NOMO-1 (cell line): ENCODE measurements around the gene PNPT1.

ENCODE experiments used
- DNase-seq, 2 experiments: peaks; one replicate each; lab custom pipeline; 2025; ENCODE audit not compliant: unreplicated experiment in 2 of 2; lab: John Stamatoyannopoulos, UW

PNPT1 gene

DNA sequence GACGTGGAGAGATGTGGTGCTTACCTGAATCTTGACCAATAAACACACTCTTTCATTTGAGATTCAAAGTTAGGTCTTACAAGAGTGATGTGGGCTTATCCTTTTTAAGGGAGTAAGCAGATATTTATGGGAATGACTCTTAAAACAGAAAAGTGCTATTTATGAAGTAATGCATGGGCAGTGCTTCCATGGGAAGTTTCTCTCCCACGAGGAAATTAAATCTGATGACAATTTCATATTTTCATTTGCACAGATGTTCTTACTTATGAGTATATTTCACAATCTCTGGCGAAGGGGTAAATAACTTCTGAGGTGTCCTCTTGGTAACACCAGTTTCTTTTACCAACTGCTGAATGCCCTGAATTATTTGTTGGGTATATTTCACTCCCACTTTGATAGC is 21.0 kb downstream of the PNPT1 start:
- no peak for DNase-seq

DNA sequence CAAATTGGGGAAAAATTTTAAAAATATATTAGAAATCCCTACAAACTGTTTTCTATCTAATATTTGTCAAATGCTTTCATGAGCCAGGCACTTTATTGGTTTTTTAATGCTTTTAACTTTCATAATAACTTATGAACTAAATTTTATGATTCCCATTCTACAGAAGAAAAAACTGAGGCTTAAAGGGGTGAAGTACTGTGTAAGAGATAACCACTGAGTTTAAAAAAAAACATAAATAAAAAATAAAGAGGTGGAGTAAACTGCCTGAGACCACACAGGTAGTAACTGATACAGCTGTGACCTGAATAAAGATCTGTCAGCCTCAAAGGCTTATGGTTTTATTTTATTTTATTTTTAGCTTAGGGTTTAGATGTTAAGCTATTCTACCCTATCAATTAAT is 24.7 kb downstream of the PNPT1 start:
- DNase-seq: no peak

DNA sequence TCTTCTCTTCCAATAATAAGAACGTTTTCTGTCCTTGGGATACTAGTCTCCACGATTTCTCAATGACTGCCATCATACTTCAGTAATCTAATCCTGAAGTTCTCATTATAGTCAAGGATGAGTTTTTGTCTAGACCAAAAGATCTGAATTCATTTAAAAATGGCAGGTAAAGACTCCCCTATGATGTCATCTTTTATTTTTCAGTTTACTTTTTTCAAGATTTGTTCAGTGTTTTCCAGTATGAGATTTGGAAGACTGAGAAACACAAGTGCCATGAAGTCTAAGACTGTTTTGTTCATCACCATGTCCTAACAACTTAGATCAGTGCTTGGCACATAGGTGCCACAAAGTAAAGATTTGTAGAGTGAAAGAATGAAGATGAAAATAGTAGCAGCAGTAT is 40.4 kb downstream of the PNPT1 start:
- DNase-seq: no peak

DNA sequence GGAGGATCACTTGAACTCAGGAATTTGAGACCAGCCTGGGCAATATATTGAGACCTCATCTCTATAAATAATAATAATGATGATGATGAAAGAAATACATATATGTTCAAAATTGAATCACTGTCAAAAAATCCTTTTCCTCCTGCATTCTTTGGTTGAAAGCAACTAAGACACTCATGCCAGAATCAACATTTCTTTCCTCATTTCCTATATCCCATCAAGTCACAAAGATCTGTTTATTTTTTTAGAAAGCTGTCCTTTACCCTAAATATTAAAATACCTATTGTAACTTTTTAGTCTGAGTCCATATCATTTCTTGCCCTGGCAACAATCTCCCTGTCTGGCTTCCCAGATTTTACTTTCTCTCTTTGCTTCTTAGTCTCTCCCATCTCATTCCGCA is 44.4 kb downstream of the PNPT1 start:
- DNase-seq: no peak

GRCh38 chr2:55636831-55637230 is 56.8 kb downstream of the PNPT1 start:
- no peak for DNase-seq

DNA sequence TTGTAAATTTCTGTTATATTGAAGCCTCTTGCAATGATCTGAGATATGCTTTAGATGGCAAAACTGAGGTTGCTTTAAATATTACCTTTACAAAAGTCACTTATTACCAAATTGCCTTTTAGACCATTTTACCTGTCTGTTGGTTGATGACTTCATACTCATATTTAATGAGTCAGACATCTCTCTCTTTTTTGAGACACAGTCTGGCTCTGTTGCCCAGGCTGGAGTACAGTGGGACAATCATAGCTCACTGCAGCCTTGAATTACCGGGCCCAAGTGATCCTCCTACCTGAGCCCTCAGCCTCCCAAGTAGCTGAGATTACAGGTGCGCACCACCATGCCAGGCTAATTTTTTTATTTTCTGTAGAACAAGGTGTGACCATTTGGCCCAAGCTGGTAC is 64.7 kb downstream of the PNPT1 start:
- DNase-seq: no peak

DNA sequence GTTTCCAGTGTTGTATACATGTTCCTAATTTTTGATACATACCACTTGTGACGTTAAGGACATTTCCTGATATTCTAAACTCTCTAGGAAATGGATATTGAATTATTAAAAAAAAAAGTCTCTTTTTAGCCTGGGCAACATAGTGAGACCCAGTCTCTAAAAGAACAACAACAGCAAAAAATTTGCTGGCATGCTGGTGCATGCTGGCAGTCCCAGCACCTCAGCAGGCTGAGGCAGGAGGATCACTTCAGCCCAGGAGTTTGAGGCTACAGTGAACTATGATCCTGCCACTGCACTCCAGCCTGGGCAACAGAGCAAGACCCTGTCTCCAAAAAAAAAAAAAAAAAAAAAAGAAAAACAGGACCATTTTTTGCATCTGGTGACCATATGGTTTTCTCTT is 65.7 kb downstream of the PNPT1 start:
- no peak for DNase-seq

DNA sequence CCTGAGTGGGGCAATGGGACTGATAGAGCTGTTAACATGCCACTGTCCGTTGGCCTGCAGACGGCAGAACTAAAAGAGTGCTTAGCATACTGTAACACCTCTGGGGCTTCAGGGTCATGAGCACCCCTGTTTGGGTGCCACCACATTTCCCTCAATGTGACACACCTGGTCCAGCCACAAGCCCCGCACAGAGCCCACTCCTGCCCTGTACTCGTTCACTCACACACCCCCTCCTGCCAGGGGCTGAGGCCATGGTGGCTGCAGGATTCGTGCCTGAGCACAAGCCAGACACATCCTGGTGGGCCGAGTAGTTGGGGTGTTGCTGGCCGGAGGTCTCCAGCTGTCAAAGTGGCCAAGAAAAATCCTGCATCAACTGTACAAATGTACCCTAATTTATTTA is 71.8 kb downstream of the PNPT1 start:
- DNase-seq: no peak

DNA sequence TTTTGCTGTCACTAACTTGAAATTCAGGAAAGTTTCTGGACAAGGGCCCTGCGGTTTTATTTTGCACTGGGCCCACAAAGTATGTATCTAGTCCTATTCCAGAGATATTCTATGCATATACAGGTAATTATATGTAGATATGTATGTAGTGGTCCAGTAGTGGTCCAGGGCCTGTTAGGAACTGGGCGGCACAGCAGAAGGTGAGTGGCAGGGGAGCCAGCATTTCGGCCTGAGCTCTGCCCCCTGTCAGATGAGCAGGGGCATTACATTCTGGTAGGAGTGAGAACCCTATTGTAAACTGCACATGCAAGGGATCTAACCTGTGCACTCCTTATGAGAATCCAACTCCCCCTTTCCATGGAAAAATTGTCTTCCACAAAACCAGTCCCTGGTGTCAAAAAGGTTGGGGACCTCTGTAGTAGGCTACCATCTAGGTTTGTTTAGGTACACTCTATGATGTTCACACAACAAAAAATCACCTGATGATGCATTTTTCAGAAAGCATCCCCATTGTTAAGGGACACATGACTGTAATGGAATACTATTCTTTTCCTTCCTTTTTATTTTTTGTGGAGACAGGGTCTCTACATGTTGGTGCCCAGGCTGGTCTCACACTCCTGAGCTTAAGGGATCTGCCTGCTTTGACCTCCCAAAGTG is 73.4 kb downstream of the PNPT1 start:
- peak in 1 of 2 experiments; percentile 0 for DNase-seq

DNA sequence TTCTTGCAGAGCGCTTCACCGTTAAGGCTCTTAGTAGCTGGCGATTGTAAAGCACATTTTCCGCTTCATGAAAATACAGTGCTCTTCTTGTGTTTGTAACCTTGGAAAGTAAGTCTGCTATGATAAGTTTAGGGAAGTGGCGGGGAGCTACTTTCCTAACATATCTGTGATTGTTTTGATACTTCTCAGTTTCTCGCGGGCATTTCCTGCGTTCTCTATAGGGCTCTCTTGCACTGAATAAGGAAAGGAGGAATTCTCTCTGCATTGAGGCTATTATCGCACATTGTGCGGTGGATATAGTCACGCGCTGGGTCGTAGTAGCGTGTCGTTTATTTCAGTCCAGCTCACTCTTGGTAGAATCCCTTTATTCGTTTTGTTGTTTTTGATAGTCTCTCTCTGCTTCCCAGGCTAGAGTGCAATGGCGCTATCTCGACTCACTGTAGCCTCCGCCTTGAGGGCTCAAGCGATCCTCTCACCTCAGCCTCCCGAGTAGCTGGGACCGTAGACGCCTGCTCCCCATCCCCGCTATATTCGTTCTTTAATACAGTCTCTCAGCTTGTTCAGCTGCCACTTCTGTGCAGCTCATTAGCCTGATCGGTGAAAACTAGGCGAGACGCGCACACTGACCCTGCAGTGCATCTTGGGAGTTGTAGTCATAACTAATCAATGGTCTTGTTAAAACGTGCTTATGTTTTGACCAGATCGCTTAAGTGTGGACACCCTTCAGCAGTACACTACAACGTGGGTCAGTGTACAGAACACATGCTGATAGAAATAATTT is 75.2 kb downstream of the PNPT1 start:
- peak; percentile 37 to 69 for DNase-seq

GRCh38 chr2:55618025-55618274 is 75.7 kb downstream of the PNPT1 start:
- DNase-seq: no peak

- DNase-seq: peak; percentile 98
These were observed 76.2 kb downstream of the PNPT1 start, which contains the start of gene PPP4R3B for GRCh38 chr2:55617175-55618024. TSS of gene PPP4R3B (minus strand) at chr2:55617622. CDS start at chr2:55617285, 337 bp downstream.

GRCh38 chr2:55616551-55617174 is 77.0 kb downstream of the PNPT1 start:
- peak; percentile 27 to 54 for DNase-seq

DNA sequence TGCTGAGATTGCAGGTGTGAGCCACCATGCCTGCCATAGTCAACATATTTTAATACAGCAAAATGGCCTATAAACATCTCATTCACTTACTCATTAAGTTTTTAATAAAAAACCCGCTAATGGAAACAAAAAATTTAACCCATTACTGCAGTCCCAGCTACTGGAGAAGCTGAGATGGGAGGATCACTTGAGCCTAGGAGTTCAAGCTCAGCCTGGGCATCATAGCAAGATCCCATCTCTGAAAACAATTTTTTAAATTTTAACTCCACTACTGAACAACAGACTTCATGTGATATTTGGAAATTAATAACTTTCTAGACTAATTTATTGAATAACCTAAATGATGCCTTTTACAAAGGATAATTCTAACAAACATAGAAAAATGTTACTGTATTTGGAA is 81.6 kb downstream of the PNPT1 start:
- no peak for DNase-seq

GRCh38 chr2:55610954-55611743 is 82.5 kb downstream of the PNPT1 start:
- no peak for DNase-seq

DNA sequence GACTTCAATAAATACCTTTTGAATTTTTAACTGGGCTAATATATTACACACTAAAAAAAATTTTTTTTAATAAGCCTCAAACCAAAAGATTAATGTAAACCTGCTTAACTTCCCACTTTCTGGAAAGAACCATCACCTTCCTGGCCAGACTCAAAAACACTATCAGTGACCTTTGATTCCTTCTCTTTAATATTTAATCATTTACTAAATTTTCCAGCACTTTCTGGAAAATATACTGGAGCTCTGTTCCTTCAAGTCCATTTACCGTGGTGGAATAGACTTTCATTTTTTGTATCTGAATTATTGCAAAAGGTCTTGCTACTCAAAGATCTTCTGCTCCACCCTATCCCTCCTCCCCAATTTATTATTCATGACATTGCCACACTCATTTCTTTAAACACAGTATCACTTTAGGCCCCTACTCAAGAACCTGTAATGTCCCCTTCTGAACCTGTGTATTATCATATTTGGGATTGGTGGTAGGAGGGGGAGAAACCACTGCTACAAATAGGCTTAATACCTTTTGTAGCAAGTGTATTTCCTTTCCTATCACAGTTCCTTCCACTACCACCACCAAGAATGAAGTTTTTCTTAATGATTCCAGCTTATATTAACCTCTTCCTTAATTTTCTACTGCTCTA is 83.6 kb downstream of the PNPT1 start:
- DNase-seq: no peak

DNA sequence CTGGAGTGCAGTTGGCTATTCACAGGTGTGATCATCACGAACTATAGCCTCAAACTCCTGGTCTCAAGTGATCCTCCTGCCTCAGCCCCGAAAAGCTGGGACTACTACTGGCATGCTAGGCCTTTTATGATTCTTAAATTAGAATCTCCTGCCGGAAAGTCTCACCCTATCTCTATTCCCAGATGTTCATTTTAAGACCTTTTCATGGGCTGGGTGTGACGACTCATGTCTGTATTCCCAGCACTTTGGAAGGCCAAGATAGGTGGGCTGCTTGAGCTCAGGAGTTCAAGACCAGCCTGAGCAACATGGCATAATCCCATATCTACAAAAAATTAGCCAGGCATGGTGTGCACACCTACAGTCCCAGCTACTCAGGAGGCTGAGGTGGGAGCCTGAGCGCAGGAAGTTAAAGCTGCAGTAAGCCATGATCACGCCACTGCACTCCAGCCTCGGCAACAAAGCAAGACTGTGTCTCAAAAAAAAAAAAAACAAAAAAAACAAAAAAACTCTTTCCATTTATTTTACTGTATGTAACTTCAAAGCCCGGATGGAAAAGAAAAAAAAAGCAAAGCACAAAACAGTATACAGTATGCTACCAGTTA is 84.3 kb downstream of the PNPT1 start:
- no peak for DNase-seq

GRCh38 chr2:55607717-55608116 is 85.9 kb downstream of the PNPT1 start:
- DNase-seq: no peak

DNA sequence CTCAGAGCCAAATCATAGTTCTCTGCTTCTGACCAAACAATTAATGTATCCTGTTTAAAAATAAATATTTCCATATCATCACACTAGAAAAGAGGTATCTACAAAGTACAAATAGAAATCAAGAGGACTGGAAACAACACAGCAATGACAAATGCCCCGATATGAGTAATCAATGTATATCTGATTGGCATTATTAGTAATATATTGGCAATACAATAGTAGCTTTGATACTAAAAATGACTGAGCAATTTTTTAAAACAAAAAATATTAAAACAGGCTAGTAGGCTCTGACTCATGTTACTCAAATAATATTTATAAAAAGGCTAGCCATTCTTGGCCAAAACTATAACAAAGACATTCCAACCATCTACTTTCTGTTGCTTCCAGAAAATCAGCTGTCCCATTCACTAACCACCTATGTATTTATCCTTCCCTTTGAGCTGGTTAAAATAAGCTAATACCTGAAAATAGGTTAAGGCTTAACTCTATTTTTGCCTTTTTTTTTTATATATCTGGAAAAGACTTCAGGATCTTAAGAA is 89.5 kb downstream of the PNPT1 start:
- DNase-seq: no peak
